Upper lobe of left lung (tissue), 6 donors: ENCODE measurements around the gene GGT5. TPM values are rescaled to one million over a fixed set of nuclear protein-coding genes. Genes with fewer than 3 reads are reported as not detected.
A peak's percentile ranks its signal among the peaks of the same experiment; 100 is the strongest.

Source experiments
- ATAC-seq, 2 donors: fragments of 200-7000 bp; cut with Tn5 transposase; one replicate each; pipeline ENCODE4 v1.9.1; 2022; ENCODE audit warnings: mild to moderate bottlenecking in 2 of 2, moderate library complexity in 2 of 2; ENCODE audit not compliant: low FRiP score in 2 of 2
- DNase-seq, 2 donors: peaks; one replicate each; pipeline ENCODE4 v3.0.0-alpha.2; 2019 to 2020
- H3K27ac ChIP-seq, 4 donors: fragments of 200-600 bp; sonication (generic); one replicate each; pipeline ENCODE4 v1.5.1; 2016 to 2019
- H3K27me3 ChIP-seq, 4 donors: fragments of 200-600 bp; sonication (generic); one replicate each; pipeline ENCODE4 v1.5.1; 2017 to 2019
- H3K36me3 ChIP-seq, 4 donors: fragments of 200-600 bp; sonication (generic); one replicate each; pipeline ENCODE4 v1.5.1; 2016 to 2019
- H3K4me1 ChIP-seq, 4 donors: fragments of 200-600 bp; sonication (generic); one replicate each; pipeline ENCODE4 v1.5.1; 2018 to 2019
- H3K4me3 ChIP-seq, 4 donors: fragments of 200-600 bp; sonication (generic); one replicate each; pipeline ENCODE4 v1.5.1; 2017 to 2019; ENCODE audit warnings: mild to moderate bottlenecking in 2 of 4, moderate library complexity in 1 of 4
- H3K9me3 ChIP-seq, 4 donors: fragments of 200-600 bp; sonication (generic); one replicate each; pipeline ENCODE4 v1.5.1; 2018 to 2019
- CTCF ChIP-seq, 6 experiments: fragments of 450-650 bp in 4 of 6; fragments of 200-600 bp in 2 of 6; sonication (generic) in 2 of 6; IDR thresholded peaks; one replicate each; pipeline ENCODE4 v1.5.1; 2016 to 2019; ENCODE audit warnings: antibody characterized with exemption in 6 of 6
- EP300 ChIP-seq, 4 donors: sonication (generic); formaldehyde crosslinking; IDR thresholded peaks; one replicate each; pipeline ENCODE4 v1.5.1; 2017; ENCODE audit warnings: antibody characterized with exemption in 4 of 4, control low read depth in 2 of 4
- POLR2A ChIP-seq, 4 donors: fragments of 450-650 bp; IDR thresholded peaks; one replicate each; pipeline ENCODE4 v1.5.1; 2016 to 2017; ENCODE audit warnings: antibody characterized with exemption in 4 of 4, mild to moderate bottlenecking in 2 of 4
- POLR2AphosphoS5 ChIP-seq, 2 donors: sonication (generic); formaldehyde crosslinking; IDR thresholded peaks; one replicate each; pipeline ENCODE4 v1.5.1; 2017; ENCODE audit warnings: antibody characterized with exemption in 2 of 2
- WGBS, 2 donors: methylation state at CpG; one replicate each; pipeline ENCODE4 v1.1.5; 2017 to 2018; 5-methylcytosine and 5-hydroxymethylcytosine counted together
- total RNA-seq, 6 donors: library from RNA; depleted of rRNA in 4 of 6; stranded (reverse); fragments of >200 nt in 4 of 6; gene quantifications; one replicate each; pipeline versions ENCODE4 v1.1.0 to v1.2.1, GENCODE V29; 2016 to 2021
- donor health status: DM: no; HTN: no; CAD: no; lungs with moderate emphysema.
- donor health status: DM: no; HTN: yes; CAD: no; lungs with severe emphysema.

The GGT5 gene
- total RNA-seq, 6 donors from 2014 or later = 4.2 to 47.4 (median 29.6) TPM

GRCh38 chr22:24225951-24226350 is 18.9 kb downstream of the GGT5 start:
- ATAC-seq (peak in 1 of 2 donors; percentile 27), DNase-seq (peak in 1 of 2 donors; percentile 62)
- peaks cover 0 to 8% (median 4%) of the 10 kb centered on the region in 4 donors for H3K9me3 ChIP-seq
- H3K27ac ChIP-seq = no peak overlapping the region
- no peak for TF ChIP-seq POLR2A (IDR thresholded peaks at IDR 0.05)
- no peak overlapping the region for H3K4me3 ChIP-seq
- 95 to 97% methylated on average over 5 to 14 of the region's 14 CpGs for WGBS, 2 donors
- no peaks in the 10 kb centered on the region for H3K4me1 ChIP-seq
- H3K27me3 ChIP-seq = no peaks in the 10 kb centered on the region
- peaks cover 0 to 34% (median 7%) of the 10 kb centered on the region in 4 donors for H3K36me3 ChIP-seq

GRCh38 chr22:24225044-24225601 is 19.8 kb downstream of the GGT5 start:
- Histone ChIP-seq H3K27ac (no peak overlapping the region), H3K4me3 (no peak overlapping the region), H3K9me3 (peaks cover 0 to 8% (median 4%) of the 10 kb centered on the region in 4 donors), H3K4me1 (no peaks in the 10 kb centered on the region), H3K27me3 (no peaks in the 10 kb centered on the region), H3K36me3 (peaks cover 0 to 41% (median 7%) of the 10 kb centered on the region in 4 donors)
- 85 to 92% methylated on average over 7 to 13 of the region's 14 CpGs for WGBS, 2 donors
- TF ChIP-seq CTCF (IDR thresholded peaks at IDR 0.05) (no peak), EP300 (IDR thresholded peaks at IDR 0.05) (no peak), POLR2A (IDR thresholded peaks at IDR 0.05) (no peak), POLR2AphosphoS5 (IDR thresholded peaks at IDR 0.05) (no peak)
- DNase-seq (peak in 1 of 2 donors; percentile 44), ATAC-seq (peak in 1 of 2 donors; percentile 43)

GRCh38 chr22:24224468-24224867 is 20.4 kb downstream of the GGT5 start:
- H3K36me3 ChIP-seq = peaks cover 0 to 47% (median 7%) of the 10 kb centered on the region in 4 donors
- H3K27me3 ChIP-seq = no peaks in the 10 kb centered on the region
- H3K4me3 ChIP-seq = no peak overlapping the region
- 93 to 100% methylated on average over 1 of the region's 1 CpG for WGBS, 2 donors
- H3K9me3 ChIP-seq = peaks cover 0 to 8% (median 4%) of the 10 kb centered on the region in 4 donors
- H3K4me1 ChIP-seq = no peaks in the 10 kb centered on the region
- DNase-seq (no peak), ATAC-seq (no peak)
- no peak overlapping the region for H3K27ac ChIP-seq
- TF ChIP-seq CTCF (IDR thresholded peaks at IDR 0.05) (no peak), POLR2A (IDR thresholded peaks at IDR 0.05) (no peak)

GRCh38 chr22:24219750-24220149 is 25.1 kb downstream of the GGT5 start:
- H3K36me3 ChIP-seq = peaks cover 0 to 24% (median under 1%) of the 10 kb centered on the region in 4 donors
- H3K27ac ChIP-seq = no peak overlapping the region
- H3K27me3 ChIP-seq = no peaks in the 10 kb centered on the region
- ATAC-seq = no peak
- H3K9me3 ChIP-seq = peaks cover 0 to 5% (median 3%) of the 10 kb centered on the region in 4 donors
- no peak for DNase-seq
- WGBS, 2 donors = 92 to 99% methylated on average over 6 to 9 of the region's 9 CpGs
- H3K4me1 ChIP-seq = no peaks in the 10 kb centered on the region
- TF ChIP-seq POLR2AphosphoS5 (IDR thresholded peaks at IDR 0.05) (no peak), POLR2A (IDR thresholded peaks at IDR 0.05) (no peak), CTCF (IDR thresholded peaks at IDR 0.05) (no peak), EP300 (IDR thresholded peaks at IDR 0.05) (no peak)
- no peak overlapping the region for H3K4me3 ChIP-seq

- Histone ChIP-seq H3K4me3 (no peak overlapping the region), H3K36me3 (peaks cover 0 to 17% (median 0%) of the 10 kb centered on the region in 4 donors), H3K9me3 (no peaks in the 10 kb centered on the region), H3K27ac (no peak overlapping the region), H3K27me3 (no peaks in the 10 kb centered on the region), H3K4me1 (no peaks in the 10 kb centered on the region)
- no peak for DNase-seq
- no peak for TF ChIP-seq POLR2A (IDR thresholded peaks at IDR 0.05)
- WGBS, 2 donors = 57 to 77% methylated on average over 3 of the region's 3 CpGs
- no peak for ATAC-seq
Measured at GRCh38 chr22:24217384-24217783, 27.5 kb downstream of the GGT5 start.
